ENCODE results near the gene S100P.
"Not testable (repeated sequence)": the region's sequence is repeated elsewhere in the genome, so short reads cannot be mapped to it uniquely, and the experiment has no call there.

S100P gene

DNA sequence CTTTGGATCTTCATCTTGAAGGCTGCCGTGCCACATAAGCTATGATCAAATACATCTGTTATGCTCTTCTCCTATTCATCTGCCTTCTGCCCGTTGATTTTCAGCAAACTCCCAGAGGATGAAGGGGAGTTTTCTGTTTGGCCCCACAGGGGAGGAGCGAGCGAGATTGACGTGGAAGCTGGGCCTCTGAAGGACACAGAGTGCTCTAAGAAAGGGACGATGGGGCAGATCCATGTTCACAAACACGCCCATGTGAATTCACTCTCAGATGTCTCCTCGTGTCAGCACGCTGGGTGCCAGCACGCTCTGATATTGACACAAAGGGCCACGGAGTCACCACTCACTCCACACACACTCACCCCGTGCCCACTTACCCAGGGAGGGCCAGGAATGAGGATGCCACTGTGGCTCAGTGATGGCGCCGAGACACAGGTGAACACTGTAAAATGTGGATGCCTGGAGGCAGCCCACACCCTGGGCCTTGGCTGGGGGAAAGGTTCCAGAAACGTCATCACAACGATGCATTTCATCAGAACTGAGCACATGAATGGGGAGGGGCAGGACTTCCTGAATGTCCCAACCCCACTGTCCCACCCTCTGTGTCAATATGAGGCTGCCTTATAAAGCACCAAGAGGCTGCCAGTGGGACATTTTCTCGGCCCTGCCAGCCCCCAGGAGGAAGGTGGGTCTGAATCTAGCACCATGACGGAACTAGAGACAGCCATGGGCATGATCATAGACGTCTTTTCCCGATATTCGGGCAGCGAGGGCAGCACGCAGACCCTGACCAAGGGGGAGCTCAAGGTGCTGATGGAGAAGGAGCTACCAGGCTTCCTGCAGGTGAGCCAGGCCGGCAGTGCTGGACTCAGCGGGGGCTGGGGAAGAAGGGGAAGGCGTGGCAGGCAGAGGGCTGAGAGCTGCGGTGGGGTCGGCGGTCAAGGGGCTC, at the start of gene S100P:
TSS of gene S100P (plus strand) at position 648 of the 946 bp plus-strand sequence. CDS start at position 703, 55 bp downstream.
- DNase-seq (ENCODE audit: low read depth, low spot score): no peak

DNA sequence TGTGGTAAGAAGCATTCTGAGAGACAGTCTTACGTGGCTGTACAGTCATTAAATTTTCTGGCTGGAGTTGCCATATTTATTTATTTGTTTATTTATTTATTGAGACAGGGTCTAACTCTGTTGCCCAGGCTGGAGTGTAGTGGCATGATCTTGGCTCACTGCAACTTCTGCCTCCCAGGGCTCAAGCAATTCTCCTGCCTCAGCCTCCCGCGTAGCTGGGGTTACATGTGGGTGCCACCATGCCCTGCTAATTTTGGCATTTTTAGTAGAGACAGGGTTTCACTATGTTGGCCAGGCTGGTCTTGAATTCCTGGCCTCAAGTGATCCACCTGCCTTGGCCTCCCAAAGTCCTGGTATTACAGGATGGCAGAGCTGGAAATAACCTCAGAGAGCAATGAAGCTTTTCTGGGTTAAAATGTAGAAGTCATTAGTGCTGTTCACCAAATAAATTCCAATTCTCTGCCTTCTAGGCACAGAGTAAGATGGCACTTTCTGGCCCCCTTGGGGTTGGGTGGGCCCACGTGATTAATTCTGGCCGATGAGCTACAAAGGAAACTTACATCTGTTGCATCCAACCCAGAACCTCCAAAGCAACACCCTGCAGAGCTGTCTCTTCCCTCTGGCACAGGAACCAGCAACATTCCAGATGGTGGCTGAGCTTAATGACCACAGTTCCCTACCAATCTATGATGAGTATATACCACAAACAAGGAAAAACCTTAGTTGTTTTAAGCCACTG, 48.7 kb upstream of the S100P start:
- DNase-seq (ENCODE audit: low read depth, low spot score): no peak

DNA sequence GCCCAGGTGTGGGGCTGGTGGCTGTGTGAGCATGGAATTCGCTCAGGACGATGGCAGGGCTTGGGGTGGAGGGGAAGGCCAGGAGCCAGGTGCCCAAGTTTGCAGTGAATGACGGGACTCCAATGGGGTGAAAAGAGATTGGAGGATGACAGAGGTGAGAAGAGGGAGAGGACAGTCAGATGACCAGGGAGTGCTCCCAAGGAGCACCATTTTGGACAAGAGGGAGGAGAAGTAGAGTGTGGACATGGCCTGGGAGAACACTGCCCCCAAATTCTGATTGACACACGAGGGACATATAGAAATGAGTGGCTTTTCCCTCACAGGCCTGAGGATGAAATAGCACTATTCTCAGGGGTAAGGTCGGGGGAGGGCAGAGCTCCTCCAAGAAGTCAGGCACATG, 46.5 kb upstream of the S100P start:
- no peak for DNase-seq (ENCODE audit: low read depth, low spot score)

DNA sequence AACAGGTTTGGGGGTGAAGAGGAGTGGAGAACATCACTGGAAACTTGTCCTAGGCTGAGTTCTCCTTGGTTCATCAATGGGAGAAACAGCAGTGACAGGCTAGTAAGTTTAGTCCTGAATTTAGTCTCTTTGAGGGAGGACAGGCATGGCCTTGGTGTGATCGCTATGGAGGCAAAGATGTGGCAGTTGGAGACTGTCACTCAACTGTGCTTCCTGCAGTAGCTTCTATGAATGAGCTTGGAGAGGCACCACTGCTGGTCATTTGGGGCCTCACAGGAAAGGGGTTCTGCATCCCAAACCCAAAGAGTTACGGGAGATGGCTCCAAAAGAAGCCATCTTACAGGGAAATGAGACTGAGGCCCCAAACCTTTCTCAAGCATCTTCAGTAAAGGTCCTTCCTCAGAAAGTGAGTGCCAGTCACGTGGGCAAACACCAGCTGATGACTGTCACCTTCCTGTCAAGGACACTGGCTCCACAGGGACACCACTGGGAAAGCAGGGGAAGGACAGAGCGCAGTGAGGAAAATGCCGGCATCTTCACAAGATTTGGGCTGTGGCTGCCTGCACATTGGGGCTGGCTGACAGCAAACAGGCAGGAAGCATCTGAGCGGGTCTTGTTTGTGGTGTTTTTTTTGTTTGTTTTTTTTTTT, 46.0 kb upstream of the S100P start:
- DNase-seq (ENCODE audit: low read depth, low spot score): no peak

DNA sequence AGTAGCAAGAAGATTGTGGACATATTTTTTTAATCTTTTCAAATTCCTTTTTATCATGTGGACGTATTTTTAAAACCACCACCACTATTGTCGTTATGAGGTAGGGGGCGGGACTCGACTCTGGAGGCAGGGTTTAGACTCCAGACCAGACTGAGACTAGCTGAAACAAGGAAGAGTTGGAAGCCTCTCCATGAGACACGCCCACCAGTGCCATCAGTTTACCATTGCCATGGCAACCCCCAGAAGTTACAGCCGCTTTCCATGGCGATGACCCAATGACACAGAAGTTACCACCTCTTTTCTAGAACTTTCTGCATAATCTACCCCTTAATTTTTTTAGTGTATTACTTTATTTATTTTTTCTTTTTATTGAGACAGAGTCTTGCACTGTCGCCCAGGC, 44.5 kb upstream of the S100P start:
- no peak for DNase-seq (ENCODE audit: low read depth, low spot score)

DNA sequence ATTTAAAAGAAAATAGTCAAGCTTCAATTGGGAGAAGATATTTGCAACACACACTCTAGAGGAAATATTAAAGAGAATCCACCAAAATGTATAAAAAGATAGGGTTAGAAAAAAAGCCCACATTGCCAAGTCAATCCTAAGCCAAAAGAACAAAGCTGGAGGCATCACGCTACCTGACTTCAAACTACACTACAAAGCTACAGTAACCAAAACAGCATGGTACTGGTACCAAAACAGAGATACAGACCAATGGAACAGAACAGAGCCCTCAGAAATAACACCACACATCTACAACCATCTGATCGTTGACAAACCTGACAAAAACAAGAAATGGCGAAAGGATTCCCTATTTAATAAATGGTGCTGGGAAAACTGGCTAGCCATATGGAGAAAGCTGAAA, 39.5 kb upstream of the S100P start:
- not testable (repeated sequence) for DNase-seq (ENCODE audit: low read depth, low spot score)

DNA sequence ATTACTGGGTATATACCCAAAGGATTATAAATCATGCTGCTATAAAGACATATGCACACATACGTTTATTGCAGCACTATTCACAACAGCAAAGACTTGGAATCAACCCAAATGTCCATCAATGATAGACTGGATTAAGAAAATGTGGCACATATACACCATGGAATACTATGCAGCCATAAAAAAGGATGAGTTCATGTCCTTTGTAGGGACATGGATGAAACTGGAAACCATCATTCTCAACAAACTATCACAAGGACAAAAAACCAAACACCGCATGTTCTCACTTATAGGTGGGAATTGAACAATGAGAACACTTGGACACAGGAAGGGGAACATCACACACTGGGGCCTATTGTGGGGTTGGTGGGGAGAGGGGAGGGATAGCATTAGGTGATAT, 38.4 kb upstream of the S100P start:
- not testable (repeated sequence) for DNase-seq (ENCODE audit: low read depth, low spot score)

DNA sequence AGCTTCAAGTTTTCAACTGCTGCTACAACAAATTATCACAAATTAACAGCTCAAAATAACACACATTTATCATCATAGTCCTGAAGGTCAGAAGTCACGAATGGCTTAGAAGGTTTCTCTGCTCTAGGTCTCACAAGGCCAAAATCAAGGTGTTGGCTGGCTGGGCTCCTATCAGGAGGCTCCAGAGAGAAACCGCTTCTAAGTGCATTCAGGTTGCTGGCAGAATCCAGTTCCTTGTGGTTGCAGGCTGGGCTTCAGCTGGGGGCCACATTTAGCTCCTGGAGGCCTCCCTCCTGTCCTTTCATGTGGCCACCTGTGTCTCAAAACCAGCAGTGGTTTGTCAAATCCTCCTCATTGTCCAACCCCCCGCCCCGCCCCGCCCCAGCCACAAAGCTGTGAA, 37.8 kb upstream of the S100P start:
- no peak for DNase-seq (ENCODE audit: low read depth, low spot score)

DNA sequence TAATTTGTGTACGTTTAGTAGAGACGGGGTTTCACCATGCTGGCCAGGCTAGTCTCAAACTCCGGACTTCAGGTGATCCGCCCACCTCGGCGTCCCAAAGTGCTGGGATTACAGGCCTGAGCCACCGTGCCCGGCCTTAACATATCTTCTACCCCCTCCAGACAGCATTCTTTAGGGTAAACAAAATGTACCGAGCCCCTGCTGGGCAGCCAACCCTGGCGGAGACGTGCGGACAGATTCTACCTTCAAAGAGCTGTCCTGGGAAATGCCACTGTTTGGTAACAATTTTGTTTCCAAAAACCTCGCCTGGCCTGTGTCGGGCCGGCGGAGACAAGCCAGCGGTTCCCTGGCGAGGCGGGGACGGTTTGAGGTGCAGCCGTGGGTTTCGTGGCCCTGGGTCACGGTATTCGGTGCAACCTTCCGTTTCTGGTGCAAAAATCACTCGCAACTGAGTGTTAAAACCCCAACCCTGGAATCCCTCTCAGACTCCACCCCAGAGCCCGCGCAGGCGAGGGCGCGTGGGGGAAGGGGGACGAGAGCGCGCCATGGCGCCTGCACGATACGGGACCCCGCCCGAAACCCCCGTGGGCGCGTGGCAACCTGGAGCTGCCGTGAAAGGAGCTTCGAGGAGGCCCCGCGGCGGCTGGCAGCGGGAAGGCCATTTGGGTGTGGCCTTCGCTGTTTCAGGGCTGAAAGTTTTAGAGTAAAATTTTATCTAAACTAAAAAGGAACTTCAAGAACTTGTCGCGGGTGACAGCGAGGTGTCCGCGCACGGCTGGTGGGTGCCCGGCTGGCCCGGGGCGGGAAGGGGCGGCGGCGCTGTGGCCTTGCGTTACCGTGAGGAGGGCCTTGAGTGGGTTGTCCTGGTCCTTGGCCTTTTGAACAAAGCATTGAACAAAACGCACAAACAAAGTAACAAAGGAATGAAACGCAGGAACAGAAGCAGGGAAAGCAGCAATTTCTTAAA, 36.2 kb upstream of the S100P start:
- no peak for DNase-seq (ENCODE audit: low read depth, low spot score)

DNA sequence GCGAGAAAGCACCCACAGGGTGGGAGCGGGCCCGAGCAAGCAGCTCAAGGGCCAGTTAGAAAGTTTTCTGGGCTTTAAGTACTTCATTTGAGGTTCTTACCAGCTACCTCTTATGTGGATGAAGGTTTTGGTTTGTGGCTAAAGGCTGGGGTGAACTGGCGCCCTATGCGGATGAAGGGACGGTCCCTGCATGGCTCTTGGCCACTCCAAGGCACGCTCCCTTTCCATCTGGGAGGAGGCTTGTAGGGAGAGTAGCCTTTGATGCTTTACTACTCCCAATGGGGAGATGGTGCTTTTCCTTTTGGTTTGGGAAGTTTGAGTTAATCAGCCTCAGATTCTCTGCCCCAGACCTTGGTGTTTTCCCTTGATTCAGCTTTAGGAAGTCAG, 35.5 kb upstream of the S100P start:
- no peak for DNase-seq (ENCODE audit: low read depth, low spot score)

DNA sequence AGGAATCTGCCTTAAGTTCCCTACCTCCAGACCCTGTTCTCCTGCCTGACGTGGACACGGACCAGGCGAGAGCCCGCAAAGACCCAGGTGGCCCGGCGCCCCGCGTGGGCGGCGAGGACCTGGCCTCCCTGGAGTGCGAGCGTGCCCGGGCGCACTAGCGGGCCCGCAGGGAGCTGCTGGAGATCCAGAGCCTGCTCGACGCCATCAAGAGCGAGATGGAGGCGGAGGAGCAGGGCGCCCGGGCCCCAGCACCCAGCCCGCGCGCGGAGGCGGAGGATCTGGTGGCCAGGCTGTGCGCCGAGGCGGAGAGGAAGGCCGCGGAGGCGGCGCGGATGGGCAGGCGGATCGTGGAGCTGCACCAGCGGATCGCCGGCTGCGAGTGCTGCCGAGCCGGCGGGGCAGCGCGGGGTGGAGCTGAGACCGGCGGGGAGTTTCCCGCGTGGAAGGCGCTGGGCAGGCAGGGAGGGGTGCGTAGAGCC, 35.0 kb upstream of the S100P start:
- DNase-seq (ENCODE audit: low read depth, low spot score): no peak

DNA sequence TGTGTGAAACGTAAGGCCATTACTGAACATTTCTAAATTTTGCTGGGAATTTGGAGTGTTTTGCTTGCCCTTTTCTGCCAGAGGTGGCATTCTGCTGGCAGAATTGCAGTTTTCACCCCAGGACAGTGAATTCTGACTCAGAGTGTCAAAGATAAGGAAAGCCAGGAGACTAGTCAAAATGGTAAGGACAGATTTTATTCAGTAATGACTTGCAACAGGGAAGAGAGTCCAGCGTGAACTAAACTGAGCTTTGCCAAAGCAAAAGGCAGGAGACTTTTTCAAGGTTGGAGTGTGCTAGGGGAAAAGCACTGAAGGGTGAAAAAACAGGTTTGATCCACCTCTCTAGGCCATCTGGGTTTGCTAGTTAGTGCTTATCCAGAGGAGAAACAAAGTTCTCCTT, 33.8 kb upstream of the S100P start:
- no peak for DNase-seq (ENCODE audit: low read depth, low spot score)

DNA sequence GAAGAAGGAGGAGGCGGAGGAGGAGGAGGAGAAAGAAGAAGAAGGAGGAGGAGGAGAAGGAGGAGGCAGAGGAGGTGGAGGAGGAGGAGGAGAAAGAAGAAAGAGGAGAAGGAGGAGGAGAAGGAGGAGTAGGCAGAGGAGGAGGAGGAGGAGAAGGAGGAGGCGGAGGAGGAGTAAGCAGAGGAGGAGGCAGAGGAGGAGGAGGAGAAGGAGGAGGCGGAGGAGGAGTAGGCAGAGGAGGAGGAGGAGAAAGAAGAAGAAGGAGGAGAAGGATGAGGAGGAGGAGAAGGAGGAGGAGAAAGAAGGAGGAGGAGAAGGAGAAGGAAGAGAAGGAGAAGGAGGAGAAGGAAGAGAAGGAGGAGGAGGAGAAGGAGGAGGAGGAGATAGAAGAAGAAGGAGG, 33.2 kb upstream of the S100P start:
- DNase-seq (ENCODE audit: low read depth, low spot score): no peak

DNA sequence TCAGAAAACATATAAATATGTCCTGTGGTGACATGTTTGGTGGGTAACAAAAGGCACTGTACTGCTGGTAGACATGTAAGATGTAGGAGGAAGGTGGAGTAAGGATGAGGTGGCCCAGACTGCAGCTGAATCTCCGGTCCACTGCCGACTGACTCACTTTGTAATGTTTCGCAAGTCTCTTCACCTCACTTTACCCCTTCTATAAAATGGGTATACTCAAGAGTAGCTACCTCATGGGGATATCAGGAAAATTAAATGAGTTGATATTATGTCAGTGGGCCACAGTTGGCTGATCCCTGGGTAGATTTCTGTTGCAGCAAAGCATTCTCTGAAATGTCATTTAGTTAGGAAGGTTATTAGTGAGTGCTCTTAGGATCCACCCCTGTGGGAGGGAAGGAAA, 31.1 kb upstream of the S100P start:
- DNase-seq (ENCODE audit: low read depth, low spot score): no peak

DNA sequence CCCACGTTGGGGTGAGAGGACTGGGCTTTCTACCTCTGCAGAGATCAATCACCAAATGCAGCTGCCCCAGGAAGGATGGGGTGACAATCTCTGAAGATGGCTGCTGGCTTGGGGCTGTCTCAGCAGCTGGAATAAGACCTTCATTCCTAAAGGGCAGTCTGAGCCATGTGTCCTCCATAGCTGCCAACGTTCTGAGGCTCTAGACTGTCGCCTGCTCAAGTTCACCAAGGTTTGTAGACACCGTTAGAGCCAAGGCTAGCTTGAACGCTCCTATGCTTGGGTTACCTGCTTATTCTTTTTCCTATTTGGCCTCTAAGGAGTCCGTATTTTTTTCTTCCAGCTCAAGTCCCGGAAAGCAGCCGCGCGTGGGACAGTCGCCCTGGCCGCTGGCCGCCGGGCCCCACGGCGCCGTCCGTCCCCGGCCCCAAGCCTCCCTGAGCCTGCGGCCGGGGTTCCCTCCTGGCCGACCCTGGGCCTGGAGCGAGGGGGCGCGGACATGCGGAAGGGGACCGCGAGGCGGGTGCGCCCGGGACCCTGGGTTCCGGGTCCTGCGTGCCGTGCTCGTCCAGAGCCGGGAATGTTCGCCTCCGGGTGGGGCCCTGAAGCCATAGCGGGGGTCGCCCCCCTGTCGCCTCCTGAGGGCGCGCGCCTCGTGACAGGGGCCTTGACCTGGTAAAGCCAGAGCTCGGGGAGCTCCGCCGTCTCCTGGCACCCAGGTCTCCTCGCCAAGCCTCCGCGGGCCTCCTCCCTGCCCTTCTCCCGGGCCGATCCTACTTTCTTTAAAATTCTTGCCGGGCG, 29.9 kb upstream of the S100P start:
- no peak for DNase-seq (ENCODE audit: low read depth, low spot score)

DNA sequence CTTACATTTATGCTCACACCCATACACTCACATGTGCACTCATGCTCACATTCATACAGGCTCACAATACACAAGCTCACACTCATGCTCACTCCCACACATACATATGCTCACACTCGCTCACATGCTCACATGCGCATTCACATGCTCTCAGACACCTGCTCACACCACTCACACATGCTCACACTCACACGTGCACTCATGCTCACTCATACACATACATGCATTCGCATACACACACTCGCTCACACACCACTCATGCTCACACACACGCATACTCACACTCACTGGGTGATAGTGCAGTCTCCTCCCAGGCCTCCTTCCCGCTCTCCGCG, 28.4 kb upstream of the S100P start:
- no peak for DNase-seq (ENCODE audit: low read depth, low spot score)

DNA sequence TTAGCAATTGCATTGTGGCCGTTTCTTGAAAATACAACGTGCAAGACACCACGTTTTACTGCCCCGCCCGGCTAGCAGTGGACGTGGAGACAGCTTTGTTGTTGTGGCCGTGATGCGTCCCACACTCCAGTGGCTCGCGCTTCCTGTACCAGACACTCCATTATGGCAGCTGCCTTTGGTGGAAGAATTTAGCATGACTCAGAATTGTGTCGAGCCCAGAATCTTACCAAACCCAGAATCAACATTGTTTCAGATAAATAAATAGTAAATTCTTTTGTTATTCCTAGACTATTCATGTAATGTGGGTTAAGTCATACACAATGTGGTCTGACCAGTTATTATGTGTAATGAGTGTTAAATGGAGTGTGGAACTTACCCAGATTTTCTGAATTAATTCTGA, 25.3 kb upstream of the S100P start:
- no peak for DNase-seq (ENCODE audit: low read depth, low spot score)

DNA sequence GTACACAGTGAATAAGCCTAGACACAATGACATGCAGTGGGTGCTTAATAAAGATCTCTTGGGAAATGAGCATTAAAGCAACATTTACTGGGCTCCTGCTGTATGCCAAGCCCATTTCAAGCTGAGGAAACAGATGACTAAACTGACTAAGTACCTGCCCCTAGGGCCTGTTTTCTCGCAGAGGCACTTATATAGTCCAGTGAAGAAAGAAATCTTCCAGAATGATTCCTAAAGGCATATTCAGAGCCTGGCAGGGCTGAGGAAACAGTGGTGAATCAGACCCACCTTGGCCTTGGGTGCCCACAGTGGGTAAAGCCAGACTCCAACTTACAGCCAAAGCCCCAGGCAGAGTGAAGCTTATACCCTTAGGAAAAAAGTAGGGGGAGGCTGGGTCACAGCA, 22.0 kb upstream of the S100P start:
- DNase-seq (ENCODE audit: low read depth, low spot score): no peak

DNA sequence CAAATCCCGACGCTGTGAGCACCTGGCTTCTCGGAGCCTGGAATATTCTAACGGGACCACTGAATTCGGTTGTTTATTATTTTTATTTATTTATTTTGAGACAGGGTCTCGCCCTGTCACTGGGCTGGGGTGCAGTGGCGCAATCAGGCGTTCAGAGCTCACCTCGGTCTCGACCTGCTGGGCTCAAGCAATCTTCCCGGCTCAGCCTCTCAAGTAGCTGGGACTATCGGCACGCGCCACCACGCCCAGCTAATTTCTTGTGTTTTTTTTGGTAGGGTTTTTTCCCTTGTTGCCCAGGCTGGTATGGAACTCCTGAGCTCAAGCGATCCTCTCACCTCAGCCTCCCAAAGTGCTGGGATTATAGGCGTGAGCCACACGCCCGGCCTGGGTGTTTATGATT, 21.5 kb upstream of the S100P start:
- no peak for DNase-seq (ENCODE audit: low read depth, low spot score)

DNA sequence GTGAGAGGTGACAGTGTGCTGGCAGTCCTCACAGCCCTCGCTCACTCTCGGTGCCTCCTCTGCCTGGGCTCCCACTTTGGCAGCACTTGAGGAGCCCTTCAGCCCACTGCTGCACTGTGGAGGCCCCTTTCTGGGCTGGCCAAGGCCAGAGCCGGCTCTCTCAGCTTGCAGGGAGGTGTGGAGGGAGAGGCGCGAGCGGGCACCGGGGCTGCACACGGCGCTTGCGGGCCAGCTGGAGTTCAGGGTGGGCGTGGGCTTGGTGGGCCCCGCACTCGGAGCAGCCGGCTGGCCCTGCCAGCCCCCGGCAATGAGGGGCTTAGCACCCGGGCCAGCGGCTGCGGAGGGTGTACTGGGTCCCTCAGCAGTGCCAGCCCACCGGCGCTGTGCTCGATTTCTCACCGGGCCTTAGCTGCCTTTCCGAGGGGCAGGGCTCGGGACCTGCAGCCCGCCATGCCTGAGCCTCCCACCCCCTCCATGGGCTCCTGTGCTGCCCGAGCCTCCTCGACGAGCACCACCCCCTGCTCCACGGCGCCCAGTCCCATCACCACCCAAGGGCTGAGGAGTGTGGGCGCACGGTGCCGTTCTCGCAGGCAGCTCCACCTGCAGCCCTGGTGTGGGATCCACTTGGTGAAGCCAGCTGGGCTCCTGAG, 21.0 kb upstream of the S100P start:
- DNase-seq (ENCODE audit: low read depth, low spot score): not testable (repeated sequence)

Measured in smooth muscle cell of the brain vasculature (primary cell).